SK-N-SH (cell line): ENCODE measurements around the gene MAGI2.

Source experiments
- CTCF ChIP-seq: fragments of 200-600 bp; sonication (generic); IDR thresholded peaks from 2 replicates; pipeline ENCODE4 v1.6.1; 2017; ENCODE audit warnings: antibody characterized with exemption, mild to moderate bottlenecking, moderate library complexity
- REST ChIP-seq: IDR thresholded peaks from 2 replicates; pipeline ENCODE4 v1.6.1; 2012; ENCODE audit warnings: mild to moderate bottlenecking, low read depth, low read length, moderate library complexity

GRCh38 chr7:78828317-78828716 is 625.1 kb downstream of the MAGI2 start:
- TF ChIP-seq CTCF (no peak), REST (no peak)
